HFFc6 (cell line): Measurements from ENCODE around the gene STOML3. TPM values are rescaled to one million over a fixed set of nuclear protein-coding genes. Genes with fewer than 3 reads are reported as not detected.

ENCODE experiments used
- DNase-seq: peaks from one replicate; pipeline ENCODE4 v3.0.0-alpha.2; 2018
- H3K27ac Mint-ChIP-seq: 2 replicates; pipeline ENCODE4 v1.8.0; 2020; ENCODE audit warnings: mild to moderate bottlenecking, mixed read lengths
- H3K27me3 Mint-ChIP-seq: 2 replicates; pipeline ENCODE4 v1.8.0; 2021; ENCODE audit warnings: mild to moderate bottlenecking, moderate library complexity, mixed read lengths; ENCODE audit not compliant: insufficient read depth
- H3K36me3 Mint-ChIP-seq: 2 replicates; pipeline ENCODE4 v1.8.0; 2021; ENCODE audit warnings: low read depth, mixed read lengths
- H3K4me1 Mint-ChIP-seq: 2 replicates; pipeline ENCODE4 v1.8.0; 2020; ENCODE audit warnings: low read depth, mixed read lengths
- H3K4me3 Mint-ChIP-seq: 2 replicates; pipeline ENCODE4 v1.8.0; 2020; ENCODE audit warnings: mild to moderate bottlenecking, moderate library complexity, mixed read lengths
- H3K9me3 Mint-ChIP-seq: 2 replicates; pipeline ENCODE4 v1.8.0; 2020; ENCODE audit warnings: mild to moderate bottlenecking, mixed read lengths
- total RNA-seq, 6 experiments: library from RNA; stranded (reverse); fragmentation: NEBNext Ultra II Directional; extraction: Animal tissue kit (Norgen Biotek cat#: 25700); gene quantifications; 2 replicates in 1 of 6; 3 replicates in 5 of 6; pipeline ENCODE4 v1.2.3, GENCODE V29; 2021
- TF ChIP-seq, protein P1 (sequence below): fragments of 200-600 bp; sonication (generic); IDR thresholded peaks from 2 replicates; pipeline ENCODE4 v1.5.0; 2021; ENCODE audit warnings: antibody characterized with exemption, mild to moderate bottlenecking

The STOML3 gene
- total RNA-seq, 6 experiments from 2014 or later: not detected

DNA sequence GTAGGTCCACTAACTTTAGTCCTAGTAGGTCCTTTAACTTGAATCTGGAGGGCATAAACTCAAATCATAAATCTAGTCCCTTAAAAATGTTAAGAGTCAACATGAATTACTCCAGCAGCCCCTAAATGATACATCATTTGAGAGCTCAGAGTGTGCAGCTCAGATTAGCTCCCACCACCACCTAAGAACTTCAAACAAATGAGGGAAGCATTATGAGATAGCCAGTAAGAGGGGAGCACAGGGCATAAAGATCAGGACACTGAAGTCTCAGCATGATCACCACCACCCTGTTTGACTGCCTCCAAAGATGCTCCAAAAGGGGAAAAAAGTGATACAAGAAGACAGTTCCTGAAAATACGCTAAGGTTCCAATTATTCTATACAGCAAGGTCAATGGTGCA lies 41.5 kb upstream of the STOML3 start:
- Mint-ChIP-seq H3K9me3 (no peaks in the 10 kb centered on the region), H3K36me3 (peaks cover 8% of the 10 kb centered on the region), H3K4me3 (no peak overlapping the region), H3K27ac (no peak overlapping the region), H3K4me1 (peaks cover 23% of the 10 kb centered on the region), H3K27me3 (no peaks in the 10 kb centered on the region; the same call in 1 of the 2 replicates)
- TF ChIP-seq, protein P1, sequence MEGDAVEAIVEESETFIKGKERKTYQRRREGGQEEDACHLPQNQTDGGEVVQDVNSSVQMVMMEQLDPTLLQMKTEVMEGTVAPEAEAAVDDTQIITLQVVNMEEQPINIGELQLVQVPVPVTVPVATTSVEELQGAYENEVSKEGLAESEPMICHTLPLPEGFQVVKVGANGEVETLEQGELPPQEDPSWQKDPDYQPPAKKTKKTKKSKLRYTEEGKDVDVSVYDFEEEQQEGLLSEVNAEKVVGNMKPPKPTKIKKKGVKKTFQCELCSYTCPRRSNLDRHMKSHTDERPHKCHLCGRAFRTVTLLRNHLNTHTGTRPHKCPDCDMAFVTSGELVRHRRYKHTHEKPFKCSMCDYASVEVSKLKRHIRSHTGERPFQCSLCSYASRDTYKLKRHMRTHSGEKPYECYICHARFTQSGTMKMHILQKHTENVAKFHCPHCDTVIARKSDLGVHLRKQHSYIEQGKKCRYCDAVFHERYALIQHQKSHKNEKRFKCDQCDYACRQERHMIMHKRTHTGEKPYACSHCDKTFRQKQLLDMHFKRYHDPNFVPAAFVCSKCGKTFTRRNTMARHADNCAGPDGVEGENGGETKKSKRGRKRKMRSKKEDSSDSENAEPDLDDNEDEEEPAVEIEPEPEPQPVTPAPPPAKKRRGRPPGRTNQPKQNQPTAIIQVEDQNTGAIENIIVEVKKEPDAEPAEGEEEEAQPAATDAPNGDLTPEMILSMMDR: no peak
- DNase-seq: no peak

DNA sequence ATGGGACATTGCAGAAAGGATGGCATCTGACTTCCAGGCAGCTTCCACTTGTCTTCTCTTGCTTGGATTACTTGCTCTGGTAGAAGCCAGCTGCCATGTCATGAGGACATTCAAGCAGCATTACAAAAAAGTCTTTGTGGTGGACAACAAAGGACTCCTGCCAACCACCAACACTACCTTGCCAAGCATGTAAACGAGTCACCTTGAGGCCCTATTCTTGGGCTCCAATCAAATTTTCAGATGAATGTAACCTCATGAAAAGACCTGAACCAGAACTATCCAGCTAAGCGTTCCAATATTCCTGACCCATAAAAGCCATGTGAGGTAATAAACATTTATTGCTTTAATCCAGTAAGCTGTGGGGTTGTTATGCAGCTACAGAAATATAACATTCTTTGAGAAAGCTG lies 34.8 kb upstream of the STOML3 start:
- TF ChIP-seq, protein P1: no peak

DNA sequence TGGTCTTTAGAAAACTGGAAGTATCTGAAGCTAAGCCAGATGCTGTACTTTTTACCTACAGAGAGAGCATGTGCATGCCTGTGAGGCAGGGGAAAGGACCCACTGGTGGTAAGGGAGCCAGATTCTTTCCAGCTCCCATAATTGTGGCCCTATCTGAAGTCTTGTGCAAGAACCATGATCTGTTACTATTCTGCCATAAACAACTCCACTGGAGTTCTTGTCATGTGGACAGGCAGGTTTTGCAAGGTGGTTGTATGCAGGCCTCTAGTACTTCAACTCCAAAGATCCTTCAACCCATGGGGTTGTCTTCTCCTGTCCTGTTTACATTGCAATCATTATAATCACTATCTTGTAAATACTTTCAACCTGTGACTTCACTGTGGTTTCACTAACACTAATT lies 33.1 kb upstream of the STOML3 start:
- H3K27me3 Mint-ChIP-seq: no peaks in the 10 kb centered on the region
- TF ChIP-seq, protein P1: no peak
- H3K4me3 Mint-ChIP-seq: no peak overlapping the region
- no peaks in the 10 kb centered on the region for H3K4me1 Mint-ChIP-seq
- DNase-seq: no peak
- H3K27ac Mint-ChIP-seq: no peak overlapping the region
- H3K36me3 Mint-ChIP-seq: peaks cover 17% of the 10 kb centered on the region; the same call in 1 of the 2 replicates
- H3K9me3 Mint-ChIP-seq: no peaks in the 10 kb centered on the region

More for the DNA sequence above, 34.8 kb upstream of the STOML3 start:
- DNase-seq: no peak
- Mint-ChIP-seq H3K36me3 (peaks cover 17% of the 10 kb centered on the region; the same call in 1 of the 2 replicates), H3K27ac (no peak overlapping the region), H3K27me3 (no peaks in the 10 kb centered on the region), H3K4me3 (no peak overlapping the region), H3K4me1 (no peaks in the 10 kb centered on the region), H3K9me3 (no peaks in the 10 kb centered on the region)

DNA sequence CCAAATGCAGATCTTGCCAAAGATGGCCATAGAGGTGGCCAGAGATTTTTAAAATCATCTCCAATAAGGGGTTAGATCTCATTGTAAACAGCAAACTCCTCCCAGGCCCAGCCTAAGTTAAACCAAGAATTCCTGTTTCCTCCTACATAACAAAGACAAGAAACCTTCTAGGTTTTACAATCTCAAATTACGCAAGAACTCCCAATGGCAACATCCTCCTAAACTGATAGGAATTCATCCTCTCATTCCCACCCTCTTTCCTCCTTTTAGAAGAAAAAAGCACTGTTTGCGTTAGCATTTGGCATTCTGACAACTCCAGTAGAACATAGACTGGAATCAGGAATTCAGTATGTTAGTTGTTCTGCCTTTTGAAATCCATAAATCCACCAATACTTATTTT lies 32.7 kb upstream of the STOML3 start:
- Mint-ChIP-seq H3K4me3 (no peak overlapping the region), H3K9me3 (no peaks in the 10 kb centered on the region), H3K36me3 (peaks cover 17% of the 10 kb centered on the region; the same call in 1 of the 2 replicates), H3K27ac (0 out of 2 replicates have a peak overlapping the region, but pooled peaks have one; percentile 8), H3K4me1 (no peaks in the 10 kb centered on the region), H3K27me3 (no peaks in the 10 kb centered on the region)
- DNase-seq: no peak
- TF ChIP-seq, protein P1: no peak

DNA sequence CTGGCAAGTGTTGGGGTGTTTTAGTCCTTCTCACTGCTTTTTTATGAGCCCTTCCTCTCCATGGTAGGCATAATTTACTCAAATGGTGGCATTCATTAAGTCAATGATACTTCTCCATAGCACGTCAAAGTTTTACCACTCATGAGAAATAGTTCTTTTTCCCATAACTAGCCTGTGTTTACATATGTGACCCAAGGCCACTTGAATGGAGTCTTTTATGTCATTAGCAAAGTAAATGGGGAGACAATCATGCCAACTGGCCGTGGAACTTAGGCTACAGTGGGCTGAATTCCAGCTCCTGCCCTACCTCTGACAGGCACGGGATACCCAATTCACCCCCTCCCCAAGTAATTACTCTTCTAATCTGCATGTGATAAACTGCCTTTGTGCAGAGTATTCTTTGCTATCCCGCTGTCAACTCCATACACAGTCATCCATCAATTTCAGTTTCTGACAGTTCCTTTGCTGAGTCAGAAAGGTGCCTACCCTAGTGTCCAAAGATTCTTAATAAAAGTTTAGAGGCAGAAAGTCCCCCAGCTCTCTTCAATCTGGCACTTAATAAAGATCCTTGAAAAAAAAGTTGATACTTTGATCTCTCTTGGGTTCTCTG lies 30.3 kb upstream of the STOML3 start:
- TF ChIP-seq, protein P1: no peak
- no peak overlapping the region for H3K27ac Mint-ChIP-seq
- no peaks in the 10 kb centered on the region for H3K9me3 Mint-ChIP-seq
- no peaks in the 10 kb centered on the region for H3K27me3 Mint-ChIP-seq
- peaks cover 12% of the 10 kb centered on the region; the same call in 1 of the 2 replicates for H3K36me3 Mint-ChIP-seq
- H3K4me1 Mint-ChIP-seq: no peaks in the 10 kb centered on the region
- no peak for DNase-seq
- H3K4me3 Mint-ChIP-seq: no peak overlapping the region
